IMR-90 (cell line): ENCODE measurements around the gene MED12L. TPM values are rescaled to one million over a fixed set of nuclear protein-coding genes. Genes with fewer than 3 reads are reported as not detected.

Source experiments
- ATAC-seq: fragments of 200-7000 bp; cut with Tn5 transposase; 2 replicates; pipeline ENCODE4 v1.9.1; 2020; ENCODE audit warnings: low read depth, mild to moderate bottlenecking, moderate library complexity
- BruUV-seq: library from RNA; stranded (reverse); fragments of 400-500 nt; replicated peaks from 2 replicates; lab custom pipeline; 2021; lab: Mats Ljungman, UMichigan
- CTCF ChIA-PET: fragments of 300-600 bp; formaldehyde crosslinking; extraction: SDS; loops from one replicate; lab custom pipeline; 2021; ENCODE audit warnings: antibody characterized with exemption; lab: Yijun Ruan, JAX
- POLR2A ChIA-PET: fragments of 300-600 bp; sonication (Branson Sonifier 250); formaldehyde crosslinking; loops from one replicate; lab custom pipeline; 2022; ENCODE audit warnings: antibody characterized with exemption; ENCODE audit not compliant: unreplicated experiment; lab: Charles Lee
- DNase-seq: peaks from one replicate; pipeline ENCODE4 v3.0.0; 2013
- H2AFZ ChIP-seq: replicated peaks from 2 replicates; pipeline ENCODE3; 2013; ENCODE audit warnings: low read length, mild to moderate bottlenecking; ENCODE audit not compliant: poor library complexity
- H2AK5ac ChIP-seq: 2 replicates; pipeline ENCODE4 v1.6.1; 2013; ENCODE audit warnings: low read depth, low read length, inconsistent platforms
- H2AK9ac ChIP-seq: replicated peaks from 2 replicates; pipeline ENCODE3; 2013; ENCODE audit warnings: mild to moderate bottlenecking, low read depth, low read length, moderate library complexity; ENCODE audit not compliant: poor library complexity
- H2BK120ac ChIP-seq: 2 replicates; pipeline ENCODE4 v1.6.1; 2013; ENCODE audit warnings: low read depth, low read length, inconsistent platforms
- H2BK15ac ChIP-seq: 3 replicates; pipeline ENCODE4 v1.6.1; 2013; ENCODE audit warnings: low read depth, low read length, inconsistent platforms
- H2BK20ac ChIP-seq: 2 replicates; pipeline ENCODE4 v1.6.1; 2013; ENCODE audit warnings: low read depth, mild to moderate bottlenecking, inconsistent platforms, low read length, moderate library complexity
- H2BK5ac ChIP-seq: 2 replicates; pipeline ENCODE4 v1.6.1; 2013; ENCODE audit warnings: mild to moderate bottlenecking, low read depth, low read length, inconsistent platforms; ENCODE audit not compliant: poor library complexity, severe bottlenecking
- H3K14ac ChIP-seq: replicated peaks from 2 replicates; pipeline ENCODE4 v1.6.1; 2013; ENCODE audit warnings: low read depth, low read length, inconsistent platforms
- H3K18ac ChIP-seq: 2 replicates; pipeline ENCODE4 v1.6.1; 2013; ENCODE audit warnings: low read depth, low read length, control low read depth
- H3K23ac ChIP-seq: 2 replicates; pipeline ENCODE4 v1.6.1; 2013; ENCODE audit warnings: low read depth, low read length, inconsistent platforms
- H3K27ac ChIP-seq: 2 replicates; pipeline ENCODE4 v1.5.1; 2013; ENCODE audit warnings: mild to moderate bottlenecking, control low read depth, low read length; ENCODE audit not compliant: insufficient read depth
- H3K27me3 ChIP-seq: 2 replicates; pipeline ENCODE4 v1.6.1; 2013; ENCODE audit warnings: low read length; ENCODE audit not compliant: control insufficient read depth, insufficient read depth
- H3K36me3 ChIP-seq: 2 replicates; pipeline ENCODE4 v1.6.1; 2013; ENCODE audit warnings: low read length, mixed read lengths; ENCODE audit not compliant: control insufficient read depth, insufficient read depth
- H3K4ac ChIP-seq: 2 replicates; pipeline ENCODE4 v1.6.1; 2013; ENCODE audit warnings: low read depth, low read length, inconsistent platforms
- H3K4me1 ChIP-seq: 2 replicates; pipeline ENCODE4 v1.6.1; 2013; ENCODE audit warnings: low read length, mixed read lengths; ENCODE audit not compliant: control insufficient read depth, insufficient read depth
- H3K4me2 ChIP-seq: 2 replicates; pipeline ENCODE4 v1.6.1; 2013; ENCODE audit warnings: low read depth, mild to moderate bottlenecking, control low read depth, low read length, moderate library complexity
- H3K4me3 ChIP-seq: 2 replicates; pipeline ENCODE4 v1.5.1; 2013; ENCODE audit warnings: low read depth, mild to moderate bottlenecking, control low read depth, low read length, moderate library complexity; ENCODE audit not compliant: insufficient read depth
- H3K56ac ChIP-seq: 2 replicates; pipeline ENCODE4 v1.6.1; 2013; ENCODE audit warnings: low read length, inconsistent platforms; ENCODE audit not compliant: insufficient read depth; ENCODE audit errors: extremely low read depth
- H3K79me1 ChIP-seq, 2 experiments: 2 replicates each; pipeline ENCODE4 v1.6.1; 2013; ENCODE audit warnings: low read length in 2 of 2, inconsistent platforms in 1 of 2, low read depth in 1 of 2
- H3K9ac ChIP-seq: 2 replicates; pipeline ENCODE4 v1.6.1; 2013; ENCODE audit warnings: low read depth, low read length, control low read depth
- H3K9me1 ChIP-seq: 2 replicates; pipeline ENCODE4 v1.6.1; 2013; ENCODE audit warnings: low read length, inconsistent platforms; ENCODE audit not compliant: insufficient read depth
- H3K9me3 ChIP-seq: 2 replicates; pipeline ENCODE4 v1.6.1; 2013; ENCODE audit warnings: low read length; ENCODE audit not compliant: control insufficient read depth, insufficient read depth
- H4K20me1 ChIP-seq: 2 replicates; pipeline ENCODE4 v1.6.1; 2013; ENCODE audit warnings: low read length, inconsistent platforms; ENCODE audit not compliant: insufficient read depth
- H4K5ac ChIP-seq: 2 replicates; pipeline ENCODE4 v1.6.1; 2013; ENCODE audit warnings: mild to moderate bottlenecking, low read depth, low read length, control low read depth
- H4K8ac ChIP-seq, 2 experiments: 2 replicates each; pipeline ENCODE4 v1.6.1; 2013; ENCODE audit warnings: low read depth in 2 of 2, low read length in 2 of 2, control low read depth in 1 of 2, inconsistent platforms in 1 of 2
- H4K91ac ChIP-seq: 2 replicates; pipeline ENCODE4 v1.6.1; 2013; ENCODE audit warnings: low read depth, low read length, inconsistent platforms; ENCODE audit not compliant: insufficient read depth
- BHLHE40 ChIP-seq: fragments of 150-350 bp; IDR thresholded peaks from 2 replicates; pipeline ENCODE4 v1.6.1; 2016; ENCODE audit warnings: mild to moderate bottlenecking, low read depth, low read length
- CEBPB ChIP-seq: IDR thresholded peaks from 2 replicates; pipeline ENCODE4 v1.6.1; 2012; ENCODE audit warnings: low read depth, low read length, improper control_type of control experiment
- CHD1 ChIP-seq: IDR thresholded peaks from 2 replicates; pipeline ENCODE4 v1.6.1; 2012; ENCODE audit warnings: low read depth, low read length, improper control_type of control experiment
- FOS ChIP-seq: fragments of 150-350 bp; IDR thresholded peaks from 2 replicates; pipeline ENCODE4 v1.6.1; 2016; ENCODE audit warnings: low read depth, low read length
- MAFK ChIP-seq: IDR thresholded peaks from 2 replicates; pipeline ENCODE4 v1.6.1; 2012; ENCODE audit warnings: low read depth, low read length, improper control_type of control experiment
- MAZ ChIP-seq: IDR thresholded peaks from 2 replicates; pipeline ENCODE4 v1.6.1; 2012; ENCODE audit warnings: low read depth, mild to moderate bottlenecking, low read length, improper control_type of control experiment, moderate library complexity, borderline replicate concordance
- MXI1 ChIP-seq: IDR thresholded peaks from 2 replicates; pipeline ENCODE4 v1.6.1; 2012; ENCODE audit warnings: low read depth, mild to moderate bottlenecking, low read length, moderate library complexity, borderline replicate concordance
- NFE2L2 ChIP-seq: fragments of 150-350 bp; IDR thresholded peaks from 2 replicates; pipeline ENCODE4 v1.6.1; 2016; ENCODE audit warnings: low read depth, mild to moderate bottlenecking, low read length
- POLR2A ChIP-seq: IDR thresholded peaks from 2 replicates; pipeline ENCODE4 v1.6.1; 2012; ENCODE audit warnings: mild to moderate bottlenecking, low read depth, low read length
- RAD21 ChIP-seq: IDR thresholded peaks from 2 replicates; pipeline ENCODE4 v1.6.1; 2012; ENCODE audit warnings: low read length, improper control_type of control experiment
- RFX5 ChIP-seq: IDR thresholded peaks from 2 replicates; pipeline ENCODE4 v1.8.0; 2012; ENCODE audit warnings: low read depth, mild to moderate bottlenecking, low read length, moderate library complexity
- SMC3 ChIP-seq: fragments of 150-350 bp; IDR thresholded peaks from 2 replicates; pipeline ENCODE4 v1.6.1; 2016; ENCODE audit warnings: low read depth, mild to moderate bottlenecking, antibody characterized with exemption, low read length, moderate library complexity
- WGBS, 2 experiments: methylation state at CpG; one replicate each; pipeline versions ENCODE4 v1.1.5 to v1.1.7; 2013; ENCODE audit warnings: missing lambda C conversion rate in 2 of 2; ENCODE audit not compliant: insufficient read length in 1 of 2; ENCODE audit errors: extremely low coverage in 2 of 2; 5-methylcytosine and 5-hydroxymethylcytosine counted together
- dilution Hi-C: fragments of 300-500 bp; cut with HindIII; formaldehyde crosslinking; loops from one replicate; pipeline ENCODE4 v1.14.3; 2018; ENCODE audit warnings: low sequenced_read_pairs; ENCODE audit not compliant: unreplicated experiment
- in situ Hi-C: fragments of 300-500 bp; cut with MboI; formaldehyde crosslinking; loops from 3 replicates; pipeline ENCODE4 v1.14.3; 2019; ENCODE audit warnings: low sequenced_read_pairs, inconsistent platforms, mixed read lengths
- intact Hi-C: fragments of 100-400 bp; cut with micrococcal nuclease; formaldehyde crosslinking; loops from 2 replicates; pipeline ENCODE4 v1.10.0; 2022
- polyA plus RNA-seq, 3 experiments: library from polyadenylated mRNA; depleted of rRNA; stranded (reverse); fragments of >200 nt; gene quantifications; 2 replicates each; pipeline ENCODE4 v1.2.3, GENCODE V29; 2012; ENCODE audit warnings: low replicate concordance in 1 of 3
- total RNA-seq: library from RNA; depleted of rRNA; stranded (reverse); fragments of >200 nt; gene quantifications from 2 replicates; pipeline ENCODE4 v1.2.3, GENCODE V29; 2012
- TF ChIP-seq, protein P1 (sequence below): fragments of 150-350 bp; IDR thresholded peaks from 2 replicates; pipeline ENCODE4 v1.6.1; 2017; ENCODE audit warnings: mild to moderate bottlenecking, antibody characterized with exemption, low read length, low read depth
- TF ChIP-seq, protein P2 (sequence below): fragments of 150-350 bp; IDR thresholded peaks from 2 replicates; pipeline ENCODE4 v1.6.1; 2016; ENCODE audit warnings: low read depth, mild to moderate bottlenecking, low read length, moderate library complexity, borderline replicate concordance

Gene MED12L
- total and polyA plus RNA-seq, 2 of the 4 experiments (the other 2 are of a cell fraction) = 0.05 to 0.18 TPM

DNA sequence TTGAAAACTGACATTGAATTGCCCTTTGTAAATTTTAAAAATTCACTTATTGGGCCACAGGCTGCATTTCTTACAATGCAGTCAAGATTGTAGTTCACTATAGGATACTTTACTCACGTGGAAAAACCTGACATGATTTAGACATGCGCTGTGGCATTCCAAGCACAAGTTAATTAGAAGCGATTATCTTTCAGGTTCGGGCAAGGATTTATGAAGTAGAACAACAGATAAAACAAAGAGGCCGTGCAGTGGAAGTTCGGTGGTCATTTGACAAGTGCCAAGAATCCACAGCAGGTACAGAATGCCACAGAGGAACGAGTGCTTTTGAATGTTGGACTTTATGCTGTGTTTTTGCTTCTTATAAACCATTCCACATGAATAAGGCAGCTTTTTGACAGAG lies 79.8 kb downstream of the MED12L start:
- dilution Hi-C loops (no loop called here), intact Hi-C loops (loop anchor here (10.0 kb wide), 1 partner anchor 270 kb away; no protein-coding TSS in a partner anchor), in situ Hi-C loops (loop anchor here (5.0 kb wide), 2 partner anchors 62 to 112 kb away; partner anchors contain the start of gene P2RY14)
- Histone ChIP-seq H3K27me3 (peaks cover 1% of the 10 kb centered on the region; the same call in 1 of the 2 replicates), H2BK15ac (no peak overlapping the region), H4K91ac (no peak overlapping the region), H3K9me1 (no peaks in the 10 kb centered on the region), H2AK9ac (no peak overlapping the region), H3K27ac (no peak overlapping the region), H3K9ac (no peak overlapping the region), H3K23ac (no peak overlapping the region), H4K5ac (no peak overlapping the region), H2AK5ac (no peak overlapping the region), H3K56ac (no peak overlapping the region), H3K4ac (no peak overlapping the region), H2BK5ac (no peak overlapping the region), H3K4me2 (no peak overlapping the region), H2BK120ac (no peak overlapping the region), H2AFZ (no peak overlapping the region), H3K9me3 (no peaks in the 10 kb centered on the region), H4K8ac (no peak overlapping the region), H3K4me1 (no peaks in the 10 kb centered on the region), H4K20me1 (no peaks in the 10 kb centered on the region), H2BK20ac (no peak overlapping the region), H3K18ac (no peak overlapping the region), H3K4me3 (no peak overlapping the region), H3K36me3 (no peaks in the 10 kb centered on the region), H3K79me1 (no peaks in the 10 kb centered on the region), H3K14ac (no peak overlapping the region)
- TF ChIP-seq SMC3 = no peak
- TF ChIP-seq MAZ = no peak
- no peak for TF ChIP-seq CHD1
- TF ChIP-seq, protein P1, sequence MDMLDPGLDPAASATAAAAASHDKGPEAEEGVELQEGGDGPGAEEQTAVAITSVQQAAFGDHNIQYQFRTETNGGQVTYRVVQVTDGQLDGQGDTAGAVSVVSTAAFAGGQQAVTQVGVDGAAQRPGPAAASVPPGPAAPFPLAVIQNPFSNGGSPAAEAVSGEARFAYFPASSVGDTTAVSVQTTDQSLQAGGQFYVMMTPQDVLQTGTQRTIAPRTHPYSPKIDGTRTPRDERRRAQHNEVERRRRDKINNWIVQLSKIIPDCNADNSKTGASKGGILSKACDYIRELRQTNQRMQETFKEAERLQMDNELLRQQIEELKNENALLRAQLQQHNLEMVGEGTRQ = no peak
- TF ChIP-seq FOS = no peak
- TF ChIP-seq NFE2L2 = no peak
- TF ChIP-seq POLR2A = no peak
- no peak for TF ChIP-seq RFX5
- no peak for TF ChIP-seq MAFK
- TF ChIP-seq, protein P2, sequence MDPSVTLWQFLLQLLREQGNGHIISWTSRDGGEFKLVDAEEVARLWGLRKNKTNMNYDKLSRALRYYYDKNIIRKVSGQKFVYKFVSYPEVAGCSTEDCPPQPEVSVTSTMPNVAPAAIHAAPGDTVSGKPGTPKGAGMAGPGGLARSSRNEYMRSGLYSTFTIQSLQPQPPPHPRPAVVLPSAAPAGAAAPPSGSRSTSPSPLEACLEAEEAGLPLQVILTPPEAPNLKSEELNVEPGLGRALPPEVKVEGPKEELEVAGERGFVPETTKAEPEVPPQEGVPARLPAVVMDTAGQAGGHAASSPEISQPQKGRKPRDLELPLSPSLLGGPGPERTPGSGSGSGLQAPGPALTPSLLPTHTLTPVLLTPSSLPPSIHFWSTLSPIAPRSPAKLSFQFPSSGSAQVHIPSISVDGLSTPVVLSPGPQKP = no peak
- TF ChIP-seq MXI1 = no peak
- TF ChIP-seq CEBPB = no peak
- TF ChIP-seq BHLHE40 = no peak
- TF ChIP-seq RAD21 = no peak
- ChIA-PET CTCF (no interaction called here), POLR2A (no interaction called here)
- no peak for ATAC-seq
- no CpG with 5 or more reads among the region's 7 CpGs for WGBS, 2 experiments
- DNase-seq = no peak
- no TSS peak for BruUV-seq
